Measurements from ENCODE around the gene PTPRD. TPM values are rescaled to one million over a fixed set of nuclear protein-coding genes. Genes with fewer than 3 reads are reported as not detected.

PTPRD gene
- polyA plus RNA-seq, 1 donor from 2014 or later: not detected

- Mint-ChIP-seq H3K4me1 (peaks cover 3 to 4% (median 4%) of the 10 kb centered on the region in 3 donors), H3K27me3 (no peaks in the 10 kb centered on the region), H3K4me3 (no peak overlapping the region), H3K9me3 (no peaks in the 10 kb centered on the region), H3K27ac (no peak overlapping the region), H3K36me3 (no peaks in the 10 kb centered on the region)
Measured at GRCh38 chr9:8424786-8425410, 2187.9 kb downstream of the PTPRD start.

GRCh38 chr9:8420416-8420815 is 2192.4 kb downstream of the PTPRD start:
- Mint-ChIP-seq H3K36me3 (no peaks in the 10 kb centered on the region), H3K27me3 (no peaks in the 10 kb centered on the region), H3K4me3 (no peak overlapping the region), H3K9me3 (no peaks in the 10 kb centered on the region), H3K4me1 (no peaks in the 10 kb centered on the region), H3K27ac (no peak overlapping the region)

- Mint-ChIP-seq H3K36me3 (no peaks in the 10 kb centered on the region), H3K4me1 (no peaks in the 10 kb centered on the region), H3K4me3 (no peak overlapping the region), H3K9me3 (no peaks in the 10 kb centered on the region), H3K27me3 (no peaks in the 10 kb centered on the region), H3K27ac (no peak overlapping the region)
Measured at GRCh38 chr9:8419596-8420275, 2193.1 kb downstream of the PTPRD start.

GRCh38 chr9:8417341-8417740 is 2195.5 kb downstream of the PTPRD start:
- no peaks in the 10 kb centered on the region for H3K9me3 Mint-ChIP-seq
- no peaks in the 10 kb centered on the region for H3K4me1 Mint-ChIP-seq
- no peaks in the 10 kb centered on the region for H3K36me3 Mint-ChIP-seq
- no peaks in the 10 kb centered on the region for H3K27me3 Mint-ChIP-seq
- H3K27ac Mint-ChIP-seq: no peak overlapping the region
- no peak overlapping the region for H3K4me3 Mint-ChIP-seq

GRCh38 chr9:8412327-8412726 is 2200.5 kb downstream of the PTPRD start:
- Mint-ChIP-seq H3K27me3 (peaks cover 2% of the 10 kb centered on the region), H3K4me1 (no peaks in the 10 kb centered on the region), H3K36me3 (no peaks in the 10 kb centered on the region), H3K9me3 (peaks cover 0 to 2% (median 0%) of the 10 kb centered on the region in 3 donors), H3K27ac (no peak overlapping the region), H3K4me3 (no peak overlapping the region)

- peaks cover 2% of the 10 kb centered on the region for H3K27me3 Mint-ChIP-seq
- H3K9me3 Mint-ChIP-seq: peaks cover 0 to 2% (median 0%) of the 10 kb centered on the region in 3 donors
- H3K4me3 Mint-ChIP-seq: no peak overlapping the region
- no peak overlapping the region for H3K27ac Mint-ChIP-seq
- H3K36me3 Mint-ChIP-seq: no peaks in the 10 kb centered on the region
- H3K4me1 Mint-ChIP-seq: no peaks in the 10 kb centered on the region
Measured at GRCh38 chr9:8408575-8409190, 2204.1 kb downstream of the PTPRD start.

GRCh38 chr9:8401961-8402705 is 2210.7 kb downstream of the PTPRD start:
- no peaks in the 10 kb centered on the region for H3K9me3 Mint-ChIP-seq
- no peaks in the 10 kb centered on the region for H3K4me1 Mint-ChIP-seq
- no peak overlapping the region for H3K27ac Mint-ChIP-seq
- no peaks in the 10 kb centered on the region for H3K36me3 Mint-ChIP-seq
- no peak overlapping the region for H3K4me3 Mint-ChIP-seq
- no peaks in the 10 kb centered on the region for H3K27me3 Mint-ChIP-seq

- Mint-ChIP-seq H3K27me3 (no peaks in the 10 kb centered on the region), H3K27ac (no peak overlapping the region), H3K4me1 (no peaks in the 10 kb centered on the region), H3K4me3 (no peak overlapping the region), H3K9me3 (no peaks in the 10 kb centered on the region), H3K36me3 (no peaks in the 10 kb centered on the region)
Measured at GRCh38 chr9:8400378-8400777, 2212.4 kb downstream of the PTPRD start.

GRCh38 chr9:8395022-8395421 is 2217.8 kb downstream of the PTPRD start:
- Mint-ChIP-seq H3K9me3 (no peaks in the 10 kb centered on the region), H3K36me3 (no peaks in the 10 kb centered on the region), H3K4me1 (no peaks in the 10 kb centered on the region), H3K27me3 (peaks cover 1% of the 10 kb centered on the region), H3K4me3 (no peak overlapping the region), H3K27ac (no peak overlapping the region)

GRCh38 chr9:8394341-8394740 is 2218.5 kb downstream of the PTPRD start:
- Mint-ChIP-seq H3K4me1 (no peaks in the 10 kb centered on the region), H3K27me3 (peaks cover 1% of the 10 kb centered on the region), H3K27ac (no peak overlapping the region), H3K9me3 (no peaks in the 10 kb centered on the region), H3K36me3 (no peaks in the 10 kb centered on the region), H3K4me3 (no peak overlapping the region)

- Mint-ChIP-seq H3K4me3 (no peak overlapping the region), H3K4me1 (no peaks in the 10 kb centered on the region), H3K9me3 (no peaks in the 10 kb centered on the region), H3K36me3 (no peaks in the 10 kb centered on the region), H3K27me3 (peaks cover 1% of the 10 kb centered on the region), H3K27ac (no peak overlapping the region)
Measured at GRCh38 chr9:8392866-8393265, 2219.9 kb downstream of the PTPRD start.

- H3K36me3 Mint-ChIP-seq: no peaks in the 10 kb centered on the region
- H3K27ac Mint-ChIP-seq: no peak overlapping the region
- no peak overlapping the region for H3K4me3 Mint-ChIP-seq
- H3K4me1 Mint-ChIP-seq: no peaks in the 10 kb centered on the region
- H3K9me3 Mint-ChIP-seq: no peaks in the 10 kb centered on the region
- peaks cover 1% of the 10 kb centered on the region for H3K27me3 Mint-ChIP-seq
Measured at GRCh38 chr9:8391566-8391965, 2221.2 kb downstream of the PTPRD start.

- no peak overlapping the region for H3K4me3 Mint-ChIP-seq
- no peaks in the 10 kb centered on the region for H3K9me3 Mint-ChIP-seq
- H3K4me1 Mint-ChIP-seq: no peaks in the 10 kb centered on the region
- peaks cover 1% of the 10 kb centered on the region for H3K27me3 Mint-ChIP-seq
- H3K36me3 Mint-ChIP-seq: no peaks in the 10 kb centered on the region
- H3K27ac Mint-ChIP-seq: no peak overlapping the region
Measured at GRCh38 chr9:8391132-8391531, 2221.7 kb downstream of the PTPRD start.

GRCh38 chr9:8390571-8390970 is 2222.2 kb downstream of the PTPRD start:
- Mint-ChIP-seq H3K27ac (no peak overlapping the region), H3K9me3 (no peaks in the 10 kb centered on the region), H3K36me3 (no peaks in the 10 kb centered on the region), H3K4me1 (no peaks in the 10 kb centered on the region), H3K4me3 (no peak overlapping the region), H3K27me3 (peaks cover 1% of the 10 kb centered on the region)

GRCh38 chr9:8389531-8389930 is 2223.3 kb downstream of the PTPRD start:
- no peak overlapping the region for H3K4me3 Mint-ChIP-seq
- H3K4me1 Mint-ChIP-seq: no peaks in the 10 kb centered on the region
- no peak overlapping the region for H3K27ac Mint-ChIP-seq
- peaks cover 1% of the 10 kb centered on the region for H3K27me3 Mint-ChIP-seq
- peaks cover 0 to 2% (median 0%) of the 10 kb centered on the region in 3 donors for H3K9me3 Mint-ChIP-seq
- H3K36me3 Mint-ChIP-seq: no peaks in the 10 kb centered on the region
